Naive thymus-derived CD8-positive, alpha-beta T cell (primary cell): ENCODE measurements around the gene ST6GALNAC1. TPM values are rescaled to one million over a fixed set of nuclear protein-coding genes. Genes with fewer than 3 reads are reported as not detected.

Source experiments
- ATAC-seq, 2 donors: fragments of 150-1000 bp; cut with Tn5 transposase in 1 of 2; sonication (Bioruptor Pico), chemical (Tn5 transposase) in 1 of 2; 1 replicate in 1 of 2; 2 replicates in 1 of 2; pipeline ENCODE4 v1.10.0; 2021; ENCODE audit warnings: mild to moderate bottlenecking in 2 of 2, moderate library complexity in 2 of 2
- POLR2A ChIA-PET: fragments of 350-600 bp; sonication (Branson Sonifier 250); formaldehyde crosslinking; loops from one replicate; lab custom pipeline; 2021; ENCODE audit warnings: antibody characterized with exemption; lab: Charles Lee
- DNase-seq, 10 donors: peaks; one replicate each; pipeline versions ENCODE4 v3.0.0 to v3.0.0-alpha.2; 2020 to 2022
- H3K27ac Mint-ChIP-seq, 10 donors: one replicate each; pipeline ENCODE4 v1.8.0; 2020 to 2022; ENCODE audit warnings: mild to moderate bottlenecking in 10 of 10, mixed read lengths in 10 of 10, moderate library complexity in 4 of 10, inconsistent platforms in 1 of 10
- H3K27me3 Mint-ChIP-seq, 5 donors: one replicate each; pipeline ENCODE4 v1.8.0; 2021 to 2022; ENCODE audit warnings: mixed read lengths in 5 of 5
- H3K36me3 Mint-ChIP-seq, 3 donors: one replicate each; pipeline ENCODE4 v1.8.0; 2020 to 2022; ENCODE audit warnings: mixed read lengths in 3 of 3, mild to moderate bottlenecking in 2 of 3, inconsistent platforms in 1 of 3
- H3K4me1 Mint-ChIP-seq, 4 donors: one replicate each; pipeline ENCODE4 v1.8.0; 2021 to 2022; ENCODE audit warnings: mixed read lengths in 4 of 4
- H3K4me3 Mint-ChIP-seq, 10 donors: one replicate each; pipeline ENCODE4 v1.8.0; 2020 to 2022; ENCODE audit warnings: mild to moderate bottlenecking in 10 of 10, mixed read lengths in 10 of 10, moderate library complexity in 6 of 10, inconsistent platforms in 1 of 10
- H3K9me3 Mint-ChIP-seq, 9 donors: one replicate each; pipeline ENCODE4 v1.8.0; 2020 to 2022; ENCODE audit warnings: mixed read lengths in 9 of 9, mild to moderate bottlenecking in 3 of 9, inconsistent platforms in 1 of 9, moderate library complexity in 1 of 9
- polyA plus RNA-seq, 3 donors: library from polyadenylated mRNA; unstranded; fragments of 300-500 nt; fragmentation: Illumina TruSeq; gene quantifications; one replicate each; pipeline ENCODE4 v1.2.3, GENCODE V29; 2021
- total RNA-seq, 8 experiments: library from RNA in 2 of 8; stranded (reverse) in 2 of 8; gene quantifications; one replicate each; pipeline ENCODE4 v1.2.3 and lab custom pipeline; 2021 to 2026

ST6GALNAC1 gene
- total and polyA plus RNA-seq, 5 experiments from 2014 or later: 0.07 to 0.52 TPM; not detected in 3

- Mint-ChIP-seq H3K4me3 (peak overlapping the region; percentile 86 to 97 (median 93)), H3K27me3 (peaks cover 0 to 1% (median 0%) of the 10 kb centered on the region in 5 donors), H3K27ac (peak overlapping the region; percentile 95 to 99 (median 98)), H3K4me1 (peaks cover 20 to 54% (median 42%) of the 10 kb centered on the region in 4 donors), H3K9me3 (no peaks in the 10 kb centered on the region), H3K36me3 (no peaks in the 10 kb centered on the region)
- POLR2A ChIA-PET: interaction anchor here (2.1 to 3.6 kb wide), 2 partner anchors 9 to 115 kb away, joined by 17 to 26 read pairs; no protein-coding TSS in a partner anchor
- ATAC-seq: no peak
- no peak for DNase-seq
These were observed 29.3 kb upstream of the ST6GALNAC1 start for GRCh38 chr17:76672892-76673291.

- DNase-seq: peak in 1 of 10 donors; percentile 9
- POLR2A ChIA-PET: interaction anchor here (0.6 to 3.6 kb wide), 20 partner anchors 9 to 468 kb away, joined by 3 to 26 read pairs (median 4); partner anchors contain the start of genes JMJD6, METTL23, MFSD11 and PRCD
These were observed 28.8 kb upstream of the ST6GALNAC1 start for GRCh38 chr17:76672270-76672851.

GRCh38 chr17:76671912-76672262 is 28.3 kb upstream of the ST6GALNAC1 start:
- Mint-ChIP-seq H3K9me3 (no peaks in the 10 kb centered on the region), H3K4me1 (peaks cover 20 to 54% (median 42%) of the 10 kb centered on the region in 4 donors), H3K27ac (peak overlapping the region; percentile 95 to 99 (median 98))

More at GRCh38 chr17:76672270-76672851, 28.8 kb upstream of the ST6GALNAC1 start:
- Mint-ChIP-seq H3K9me3 (no peaks in the 10 kb centered on the region), H3K27me3 (peaks cover 0 to 1% (median 0%) of the 10 kb centered on the region in 5 donors), H3K4me1 (peaks cover 20 to 54% (median 42%) of the 10 kb centered on the region in 4 donors), H3K36me3 (no peaks in the 10 kb centered on the region), H3K4me3 (peak overlapping the region; percentile 86 to 97 (median 93)), H3K27ac (peak overlapping the region; percentile 95 to 99 (median 98))
- no peak for ATAC-seq

GRCh38 chr17:76671123-76671911 is 27.8 kb upstream of the ST6GALNAC1 start:
- ATAC-seq: peak; percentile 95 to 98
- H3K4me3 Mint-ChIP-seq: peak overlapping the region; percentile 86 to 97 (median 93)
- POLR2A ChIA-PET: interaction anchor here (0.6 to 3.6 kb wide), 30 partner anchors 8 to 504 kb away, joined by 3 to 26 read pairs (median 4); partner anchors contain the start of genes JMJD6, METTL23, MFSD11 and PRCD
- H3K4me1 Mint-ChIP-seq: peaks cover 20 to 54% (median 42%) of the 10 kb centered on the region in 4 donors
- DNase-seq: peak; percentile 92 to 100 (median 98)
- H3K27me3 Mint-ChIP-seq: peaks cover 0 to 1% (median 0%) of the 10 kb centered on the region in 5 donors
- no peaks in the 10 kb centered on the region for H3K36me3 Mint-ChIP-seq
- H3K27ac Mint-ChIP-seq: peak overlapping the region; percentile 95 to 99 (median 98)
- no peaks in the 10 kb centered on the region for H3K9me3 Mint-ChIP-seq

More at GRCh38 chr17:76671912-76672262, 28.3 kb upstream of the ST6GALNAC1 start:
- POLR2A ChIA-PET: interaction anchor here (0.6 to 3.6 kb wide), 24 partner anchors 9 to 469 kb away, joined by 3 to 26 read pairs (median 4); partner anchors contain the start of genes JMJD6, METTL23, MFSD11 and PRCD
- DNase-seq (no peak), ATAC-seq (no peak)
- H3K27me3 Mint-ChIP-seq: peaks cover 0 to 1% (median 0%) of the 10 kb centered on the region in 5 donors
- H3K4me3 Mint-ChIP-seq: peak overlapping the region; percentile 86 to 97 (median 93)
- H3K36me3 Mint-ChIP-seq: no peaks in the 10 kb centered on the region

GRCh38 chr17:76670718-76671122 is 27.2 kb upstream of the ST6GALNAC1 start:
- DNase-seq: no peak
- Mint-ChIP-seq H3K4me3 (peak overlapping the region; percentile 86 to 97 (median 93)), H3K9me3 (no peaks in the 10 kb centered on the region), H3K4me1 (peaks cover 20 to 54% (median 42%) of the 10 kb centered on the region in 4 donors), H3K36me3 (no peaks in the 10 kb centered on the region), H3K27me3 (peaks cover 0 to 1% (median 0%) of the 10 kb centered on the region in 5 donors), H3K27ac (peak overlapping the region; percentile 95 to 99 (median 98))
- POLR2A ChIA-PET: interaction anchor here (0.6 to 3.6 kb wide), 18 partner anchors 10 to 505 kb away, joined by 3 to 26 read pairs (median 4); partner anchors contain the start of genes JMJD6, METTL23, MFSD11 and SEC14L1
- peak in 1 of 2 donors; percentile 16 for ATAC-seq

- DNase-seq (peak in 5 of 10 donors; percentile 28 to 68 (median 53)), ATAC-seq (peak; percentile 20 to 22)
- Mint-ChIP-seq H3K27me3 (peaks cover 0 to 1% (median 0%) of the 10 kb centered on the region in 5 donors), H3K9me3 (no peaks in the 10 kb centered on the region), H3K27ac (peak overlapping the region; percentile 95 to 99 (median 98)), H3K4me1 (peaks cover 20 to 54% (median 42%) of the 10 kb centered on the region in 4 donors), H3K36me3 (no peaks in the 10 kb centered on the region), H3K4me3 (peak overlapping the region; percentile 86 to 97 (median 93))
- POLR2A ChIA-PET: interaction anchor here (0.8 to 1.4 kb wide), 4 partner anchors 8 to 312 kb away, joined by 3 read pairs; no protein-coding TSS in a partner anchor
These were observed 26.6 kb upstream of the ST6GALNAC1 start for GRCh38 chr17:76670020-76670717.

- Mint-ChIP-seq H3K9me3 (no peaks in the 10 kb centered on the region), H3K36me3 (no peaks in the 10 kb centered on the region), H3K27me3 (peaks cover 0 to 7% (median 0%) of the 10 kb centered on the region in 5 donors), H3K4me1 (peaks cover 20 to 36% (median 32%) of the 10 kb centered on the region in 4 donors), H3K27ac (peak overlapping the region in 2 of 10 donors; percentile 14 to 47), H3K4me3 (no peak overlapping the region)
- POLR2A ChIA-PET: interaction anchor here (0.5 to 1.1 kb wide), 4 partner anchors 10 to 455 kb away, joined by 3 to 5 read pairs (median 3); no protein-coding TSS in a partner anchor
- DNase-seq (no peak), ATAC-seq (no peak)
These were observed 24.4 kb upstream of the ST6GALNAC1 start for GRCh38 chr17:76667786-76668453.

GRCh38 chr17:76667491-76667755 is 23.9 kb upstream of the ST6GALNAC1 start:
- Mint-ChIP-seq H3K4me1 (peaks cover 18 to 31% (median 27%) of the 10 kb centered on the region in 4 donors), H3K4me3 (no peak overlapping the region), H3K27me3 (peaks cover 0 to 7% (median 0%) of the 10 kb centered on the region in 5 donors), H3K9me3 (no peaks in the 10 kb centered on the region), H3K36me3 (no peaks in the 10 kb centered on the region), H3K27ac (no peak overlapping the region)
- POLR2A ChIA-PET: interaction anchor here (0.7 kb wide), 2 partner anchors 44 to 60 kb away, joined by 3 read pairs; no protein-coding TSS in a partner anchor
- ATAC-seq: no peak
- DNase-seq: no peak

- peaks cover 13 to 30% (median 28%) of the 10 kb centered on the region in 4 donors for H3K4me1 Mint-ChIP-seq
- H3K9me3 Mint-ChIP-seq: no peaks in the 10 kb centered on the region
- DNase-seq (no peak), ATAC-seq (no peak)
- H3K4me3 Mint-ChIP-seq: peak overlapping the region in 5 of 10 donors; percentile 16 to 69 (median 34)
- peaks cover 0 to 5% (median 0%) of the 10 kb centered on the region in 5 donors for H3K27me3 Mint-ChIP-seq
- POLR2A ChIA-PET: interaction anchor here (0.6 to 0.9 kb wide), 4 partner anchors 11 to 320 kb away, joined by 4 to 6 read pairs (median 4); no protein-coding TSS in a partner anchor
- peak overlapping the region in 1 of 10 donors; percentile 83 for H3K27ac Mint-ChIP-seq
- H3K36me3 Mint-ChIP-seq: no peaks in the 10 kb centered on the region
These were observed 17.1 kb upstream of the ST6GALNAC1 start for GRCh38 chr17:76660656-76661042.

- H3K36me3 Mint-ChIP-seq: no peaks in the 10 kb centered on the region
- H3K27me3 Mint-ChIP-seq: peaks cover 0 to 5% (median 0%) of the 10 kb centered on the region in 5 donors
- POLR2A ChIA-PET: interaction anchor here (0.7 to 0.9 kb wide), 3 partner anchors 12 to 321 kb away, joined by 4 to 6 read pairs (median 4); no protein-coding TSS in a partner anchor
- H3K4me1 Mint-ChIP-seq: peaks cover 13 to 30% (median 28%) of the 10 kb centered on the region in 4 donors
- DNase-seq (no peak), ATAC-seq (no peak)
- peak overlapping the region in 7 of 10 donors; percentile 11 to 69 (median 34) for H3K4me3 Mint-ChIP-seq
- H3K27ac Mint-ChIP-seq: peak overlapping the region in 6 of 10 donors; percentile 16 to 83 (median 72)
- H3K9me3 Mint-ChIP-seq: no peaks in the 10 kb centered on the region
These were observed 16.5 kb upstream of the ST6GALNAC1 start for GRCh38 chr17:76659928-76660655.
